Measurements from ENCODE around the gene BZW2. TPM values are rescaled to one million over a fixed set of nuclear protein-coding genes. Genes with fewer than 3 reads are reported as not detected.

The BZW2 gene
- total and polyA plus RNA-seq, 2 of the 13 experiments (the other 11 are each of a cell fraction or from before 2014, with no cell fraction given), result 21.8 to 95.2 TPM

DNA sequence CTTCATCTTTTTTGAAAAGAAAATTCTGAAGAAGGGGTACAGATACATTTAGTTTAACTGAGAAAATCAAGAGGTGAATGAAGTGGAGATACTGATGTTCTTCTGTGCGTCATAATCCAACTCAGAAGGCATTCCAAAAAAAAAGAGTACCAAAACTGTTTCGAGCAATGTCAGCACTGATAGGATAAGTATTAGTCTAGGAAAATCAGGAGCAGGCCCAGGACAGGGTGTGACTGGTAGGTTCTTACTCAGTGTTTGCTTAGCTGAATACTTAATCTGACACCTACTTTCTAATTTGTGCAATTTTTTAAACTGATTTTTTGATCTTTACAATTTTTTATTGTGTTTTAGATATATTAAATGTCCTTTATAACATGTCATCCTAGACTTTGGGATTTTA, 4.3 kb downstream of the BZW2 start (continued):
- TF ChIP-seq, protein P1, sequence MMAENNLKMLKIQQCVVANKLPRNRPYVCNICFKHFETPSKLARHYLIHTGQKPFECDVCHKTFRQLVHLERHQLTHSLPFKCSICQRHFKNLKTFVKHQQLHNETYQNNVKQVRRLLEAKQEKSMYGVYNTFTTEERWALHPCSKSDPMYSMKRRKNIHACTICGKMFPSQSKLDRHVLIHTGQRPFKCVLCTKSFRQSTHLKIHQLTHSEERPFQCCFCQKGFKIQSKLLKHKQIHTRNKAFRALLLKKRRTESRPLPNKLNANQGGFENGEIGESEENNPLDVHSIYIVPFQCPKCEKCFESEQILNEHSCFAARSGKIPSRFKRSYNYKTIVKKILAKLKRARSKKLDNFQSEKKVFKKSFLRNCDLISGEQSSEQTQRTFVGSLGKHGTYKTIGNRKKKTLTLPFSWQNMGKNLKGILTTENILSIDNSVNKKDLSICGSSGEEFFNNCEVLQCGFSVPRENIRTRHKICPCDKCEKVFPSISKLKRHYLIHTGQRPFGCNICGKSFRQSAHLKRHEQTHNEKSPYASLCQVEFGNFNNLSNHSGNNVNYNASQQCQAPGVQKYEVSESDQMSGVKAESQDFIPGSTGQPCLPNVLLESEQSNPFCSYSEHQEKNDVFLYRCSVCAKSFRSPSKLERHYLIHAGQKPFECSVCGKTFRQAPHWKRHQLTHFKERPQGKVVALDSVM (CRISPR knock-in tag; IDR thresholded peaks at IDR 0.05), result no peak
- TF ChIP-seq NFAT5 (CRISPR knock-in tag; IDR thresholded peaks at IDR 0.05) (no peak), ZNF644 (CRISPR knock-in tag; IDR thresholded peaks at IDR 0.05; ENCODE audit: low read depth) (no peak)

DNA sequence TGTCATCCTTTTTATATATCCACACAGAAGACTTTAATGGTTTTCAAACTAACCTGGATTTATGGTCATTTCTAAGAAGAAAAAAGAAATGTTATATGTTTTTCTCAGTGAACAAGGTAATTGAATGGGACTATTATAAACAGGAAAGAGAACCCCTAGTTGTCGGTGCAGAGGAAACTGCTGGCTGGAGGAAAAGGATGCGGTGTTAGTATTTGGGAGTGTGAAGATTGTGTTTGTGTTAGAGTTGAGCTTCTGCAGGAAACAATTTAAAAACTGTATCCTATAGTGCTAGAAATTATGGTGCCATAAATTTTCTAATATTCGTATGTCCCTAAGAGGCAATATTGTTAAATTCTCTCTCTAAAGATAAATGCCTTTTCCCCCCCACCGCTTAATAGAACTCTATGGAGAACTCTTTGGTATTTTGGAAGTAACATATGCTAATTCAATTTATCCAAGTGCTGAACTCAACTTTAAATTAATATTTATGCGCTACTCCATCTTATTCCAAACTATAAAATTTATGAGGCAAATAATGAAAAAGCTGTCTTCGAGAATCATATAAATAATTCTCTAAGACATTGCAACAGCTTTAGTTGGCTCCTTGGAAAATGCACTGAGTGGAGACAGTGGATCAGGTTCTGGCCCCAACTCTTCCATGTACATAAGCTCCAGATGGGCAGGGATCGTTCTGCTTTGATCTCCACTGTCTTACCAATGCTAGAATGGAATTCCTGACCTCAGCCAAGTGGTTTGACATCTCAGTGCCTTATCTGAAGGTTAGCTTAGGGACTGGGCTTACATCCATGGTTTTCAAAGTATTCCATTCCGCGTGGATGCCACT, 5.6 kb downstream of the BZW2 start:
- peak; percentile 24 for DNase-seq (ENCODE audit: low spot score)
- Histone ChIP-seq H4K20me1 (ENCODE audit: insufficient read depth, low read length) (peaks cover 26% of the 10 kb centered on the region), H2AFZ (ENCODE audit: low read length) (no peak overlapping the region), H3K4me2 (ENCODE audit: low read depth, low read length) (no peak overlapping the region), H3K27ac (ENCODE audit: extremely low read length, insufficient read depth, low read length) (no peak overlapping the region), H3K36me3 (replicated peaks in 1 of 2; ENCODE audit: control insufficient read depth in 1 of 2, insufficient read depth in 2 of 2, low read length in 2 of 2) (no peaks in the 10 kb centered on the region), H3K4me3 (replicated peaks in 1 of 3; ENCODE audit: insufficient read depth in 1 of 3, low read depth in 2 of 3, low read length in 3 of 3) (no peak overlapping the region), H3K9ac (ENCODE audit: insufficient read depth, low read depth, low read length) (no peak overlapping the region), H3K79me2 (ENCODE audit: insufficient read depth, low read length) (peaks cover 95% of the 10 kb centered on the region), H3K9me3 (ENCODE audit: low read length) (no peaks in the 10 kb centered on the region), H3K27me3 (ENCODE audit: control insufficient read depth in 1 of 2, insufficient read depth in 2 of 2, low read length in 2 of 2) (no peaks in the 10 kb centered on the region), H3K4me1 (ENCODE audit: insufficient read depth, low read length) (peaks cover 57% of the 10 kb centered on the region)
- in situ Hi-C loops (cut with HindIII; ENCODE audit: extremely low pct_ligation_motif_present, low pct_unique_long_range_greater_than_20kb) (no loop called here), intact Hi-C loops (cut with micrococcal nuclease; ENCODE audit: unreplicated experiment) (no loop called here)
- 79% methylated on average over 9 of the region's 9 CpGs for WGBS (ENCODE audit: low lambda C conversion rate)
- ChIA-PET POLR2A (no interaction called here), CTCF (ENCODE audit: low intra/inter-chr PET ratio, low total read pairs) (no interaction called here)
- no TSS peak for BruUV-seq (replicated peaks)
- FAIRE-seq, result no peak
- ATAC-seq, result 0 out of 3 replicates have a peak, but pooled peaks have one; percentile 18
- TF ChIP-seq PRDM15 (CRISPR knock-in tag; IDR thresholded peaks at IDR 0.05) (no peak), PPARG (CRISPR knock-in tag; conservative IDR thresholded peaks at IDR 0.05) (no peak), PTBP1 (IDR thresholded peaks at IDR 0.05; ENCODE audit: low read depth, low read length, poor library complexity, severe bottlenecking) (no peak), HOXA3 (CRISPR knock-in tag; IDR thresholded peaks at IDR 0.05) (no peak), ZBTB34 (CRISPR knock-in tag; IDR thresholded peaks at IDR 0.05) (no peak)
